COLO668 (cell line): ENCODE data around the gene COL11A2.

Source experiments
- DNase-seq: peaks from one replicate; lab custom pipeline; 2025; ENCODE audit not compliant: unreplicated experiment; lab: John Stamatoyannopoulos, UW

The COL11A2 gene

GRCh38 chr6:33193619-33194018 is 1.4 kb upstream of the COL11A2 start:
- no peak for DNase-seq

DNA sequence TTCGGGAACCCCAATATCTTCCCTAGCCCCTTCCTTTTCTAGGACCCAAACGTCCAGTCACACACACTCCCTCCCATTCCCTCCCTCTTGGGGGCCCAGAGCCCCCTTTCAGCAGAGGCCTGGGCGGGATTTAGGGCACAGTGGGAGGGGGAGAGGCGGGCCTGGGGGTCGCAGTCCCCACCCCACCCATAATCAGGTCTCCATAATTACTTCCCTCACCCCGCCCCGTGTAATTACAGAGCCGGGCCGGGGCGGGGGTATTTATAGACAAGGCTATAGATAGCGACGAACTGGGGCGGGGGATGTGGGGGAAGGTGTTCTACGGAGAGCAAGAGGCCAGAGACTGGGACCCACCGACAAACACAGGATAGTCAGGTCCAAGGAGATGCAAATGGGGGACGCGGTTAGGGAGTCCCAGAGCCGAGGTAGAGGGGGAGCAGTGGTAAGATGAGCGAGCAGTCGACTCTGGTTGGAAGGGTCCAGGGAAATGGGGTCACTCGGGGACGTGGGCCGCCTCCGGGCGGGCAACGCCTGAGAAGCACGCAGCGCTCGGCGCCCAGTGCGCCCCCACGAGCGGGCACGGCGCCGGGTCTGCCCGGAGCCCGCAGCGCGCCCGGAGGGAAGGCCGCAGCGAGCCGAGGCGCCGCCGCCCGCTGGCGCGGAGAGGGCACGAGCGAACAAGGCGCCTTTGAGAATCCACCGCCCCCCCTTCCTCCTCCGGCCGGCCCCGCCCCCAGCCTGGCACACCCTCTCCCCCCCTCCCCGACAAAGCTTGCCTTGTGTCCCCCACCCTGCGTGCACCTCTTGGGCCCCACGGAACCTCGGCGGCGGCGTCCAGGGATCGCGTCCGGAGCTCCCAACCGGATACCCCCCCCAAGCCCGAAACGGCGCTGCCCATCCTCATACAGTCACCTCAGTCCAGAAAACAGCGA is 670 bp upstream of the COL11A2 start:
- DNase-seq: no peak

DNA sequence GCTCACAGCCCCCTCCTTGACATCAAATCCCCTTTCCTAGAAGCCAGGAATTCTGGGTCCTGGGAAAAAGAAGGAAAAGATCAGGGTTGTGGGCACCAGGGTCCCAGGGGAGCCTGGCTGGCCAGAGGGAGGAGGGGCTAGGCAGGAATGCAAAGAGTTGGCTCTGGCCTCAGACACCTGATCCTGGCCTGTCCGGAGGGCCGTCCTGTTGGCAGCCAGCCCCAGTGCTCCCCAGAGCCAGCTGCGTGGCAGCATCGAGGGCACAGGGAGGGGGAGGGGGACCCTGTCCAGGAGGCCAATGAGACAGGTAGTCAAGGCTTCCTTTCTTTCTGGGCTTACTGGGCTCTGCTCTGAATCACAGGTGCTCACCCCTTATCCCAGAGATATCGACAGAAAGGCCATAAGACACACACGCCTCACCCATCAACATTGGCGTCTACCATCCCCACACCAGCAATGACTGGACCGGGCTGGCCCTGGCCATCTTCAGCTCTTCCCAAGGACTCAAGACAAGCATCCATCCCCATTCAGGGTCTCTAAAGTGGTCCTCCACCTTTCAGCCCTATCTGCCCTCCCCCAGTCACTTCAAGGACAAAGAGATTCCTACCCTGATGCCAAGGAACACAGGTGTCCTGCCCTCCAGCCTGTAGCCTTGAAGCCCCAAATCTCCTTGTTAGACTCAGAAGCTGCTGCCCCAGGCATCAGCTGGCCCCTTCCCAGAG is 723 bp downstream of the COL11A2 start:
- DNase-seq: peak; percentile 2

DNA sequence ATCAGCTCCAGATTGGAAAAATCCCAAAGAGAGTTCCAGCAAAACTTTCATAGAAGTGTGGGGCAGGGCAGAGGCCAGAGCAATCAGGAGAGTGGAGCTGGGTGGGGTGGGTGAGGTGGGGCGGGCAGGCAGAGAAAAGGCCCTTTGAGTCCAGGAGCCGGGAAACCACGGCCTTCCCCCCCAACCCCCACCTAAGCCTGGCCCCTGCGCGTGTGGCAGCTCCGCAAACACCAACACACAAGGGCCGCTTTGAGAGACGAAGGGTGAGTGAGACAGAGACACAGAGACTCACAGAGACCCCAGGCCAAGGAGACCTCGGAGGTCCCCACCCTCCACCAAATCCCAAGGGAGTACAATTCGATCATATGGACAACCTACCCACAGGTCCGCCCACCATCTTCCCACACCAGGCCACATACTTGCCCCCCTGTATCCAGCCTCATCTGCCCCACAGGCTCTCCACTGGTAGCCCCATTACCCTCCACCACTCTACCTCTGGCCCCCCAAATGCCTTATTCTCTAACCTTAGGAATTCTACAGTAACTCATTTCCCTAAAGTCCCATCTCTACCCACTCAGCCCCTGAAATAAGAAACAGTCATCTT is 1.7 kb downstream of the COL11A2 start:
- no peak for DNase-seq

DNA sequence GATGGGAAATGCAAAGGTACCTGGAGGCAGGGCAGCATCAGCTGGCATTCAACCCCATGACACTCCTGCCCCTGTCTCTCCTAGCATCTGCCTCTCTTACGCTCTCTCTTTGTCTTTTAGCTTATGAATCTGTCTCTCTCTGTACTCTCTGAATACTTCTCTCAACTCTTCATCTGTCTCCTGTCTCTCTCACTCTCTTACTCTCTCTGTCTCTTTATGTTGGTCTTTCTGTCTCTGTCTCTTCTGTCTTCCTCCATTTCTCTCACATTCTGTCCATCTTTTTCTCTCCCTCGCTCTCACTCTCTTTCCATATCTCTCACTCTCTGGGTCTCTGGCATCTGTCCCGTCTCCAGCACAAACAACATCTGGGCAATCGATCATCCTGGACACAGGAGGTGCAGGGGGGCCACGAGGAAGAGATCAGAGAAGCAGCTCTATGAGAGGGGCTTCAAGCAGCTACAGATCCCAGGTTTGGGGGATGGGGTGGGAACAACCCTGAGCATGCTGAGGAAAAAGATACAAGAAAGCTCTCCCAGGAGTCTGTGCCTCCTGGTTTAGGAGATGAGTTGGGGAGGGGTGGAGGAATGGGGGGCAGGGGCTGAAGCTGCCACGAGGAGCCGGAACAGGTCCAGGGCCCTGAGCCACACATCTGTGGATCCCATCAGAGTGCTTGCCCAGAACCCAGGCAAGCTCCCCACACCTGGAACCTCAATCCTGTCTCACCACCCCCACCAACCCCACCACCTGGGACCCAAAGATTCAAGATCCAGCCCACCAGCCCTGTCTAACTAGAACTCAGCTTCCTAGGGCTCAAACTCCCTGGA is 2.4 kb downstream of the COL11A2 start:
- DNase-seq: no peak

DNA sequence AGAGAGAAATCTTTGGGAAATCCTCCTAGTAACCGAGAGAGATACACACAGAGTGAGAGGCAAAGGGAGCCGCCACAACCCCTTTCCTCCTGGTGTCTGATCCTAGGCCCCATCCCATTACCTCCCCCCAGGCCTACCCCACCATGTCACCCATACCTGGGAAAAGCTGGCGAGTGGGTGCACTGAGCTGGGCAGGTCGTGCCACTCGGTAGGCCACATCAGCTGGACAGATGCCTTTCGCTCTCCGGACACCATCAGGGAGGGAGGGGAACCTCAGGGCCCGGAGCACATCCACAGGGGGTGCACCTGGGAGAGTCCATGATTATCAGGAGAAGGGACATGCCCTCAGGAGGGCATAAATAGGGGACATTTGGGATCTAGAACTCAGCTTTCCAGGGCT is 3.1 kb downstream of the COL11A2 start:
- no peak for DNase-seq

GRCh38 chr6:33187809-33188208 is 4.5 kb downstream of the COL11A2 start:
- no peak for DNase-seq

DNA sequence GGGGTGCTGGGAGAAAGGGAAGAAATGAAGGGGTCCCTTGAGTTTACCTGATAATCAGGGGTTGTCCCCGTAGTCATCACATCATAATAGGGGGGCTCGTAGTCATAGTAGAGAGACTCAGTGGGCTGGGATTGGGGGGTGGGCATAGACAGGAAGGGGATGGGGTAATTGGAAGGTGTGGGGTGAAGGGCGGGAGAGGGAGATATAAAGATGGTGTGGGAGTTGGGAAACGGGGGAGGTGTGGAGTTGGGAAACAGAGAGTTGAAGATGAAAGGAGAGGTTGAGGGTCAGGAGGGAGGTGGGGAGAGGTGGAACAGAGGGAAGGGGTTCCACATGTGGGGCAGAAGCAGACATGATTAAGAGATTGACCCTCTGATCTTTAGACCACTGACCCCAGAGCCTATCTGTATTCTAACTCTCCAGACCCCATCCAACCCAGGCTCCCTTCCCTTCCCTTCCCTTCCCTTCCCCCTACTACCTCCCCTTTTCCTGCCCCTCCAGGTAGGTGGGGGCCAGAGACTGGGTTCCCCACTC is 6.5 kb downstream of the COL11A2 start:
- no peak for DNase-seq

- DNase-seq: no peak
Observed at GRCh38 chr6:33185190-33185589, 7.1 kb downstream of the COL11A2 start.

- no peak for DNase-seq
Observed at GRCh38 chr6:33183071-33183683, 9.1 kb downstream of the COL11A2 start.

GRCh38 chr6:33181141-33181540 is 11.1 kb downstream of the COL11A2 start:
- no peak for DNase-seq

DNA sequence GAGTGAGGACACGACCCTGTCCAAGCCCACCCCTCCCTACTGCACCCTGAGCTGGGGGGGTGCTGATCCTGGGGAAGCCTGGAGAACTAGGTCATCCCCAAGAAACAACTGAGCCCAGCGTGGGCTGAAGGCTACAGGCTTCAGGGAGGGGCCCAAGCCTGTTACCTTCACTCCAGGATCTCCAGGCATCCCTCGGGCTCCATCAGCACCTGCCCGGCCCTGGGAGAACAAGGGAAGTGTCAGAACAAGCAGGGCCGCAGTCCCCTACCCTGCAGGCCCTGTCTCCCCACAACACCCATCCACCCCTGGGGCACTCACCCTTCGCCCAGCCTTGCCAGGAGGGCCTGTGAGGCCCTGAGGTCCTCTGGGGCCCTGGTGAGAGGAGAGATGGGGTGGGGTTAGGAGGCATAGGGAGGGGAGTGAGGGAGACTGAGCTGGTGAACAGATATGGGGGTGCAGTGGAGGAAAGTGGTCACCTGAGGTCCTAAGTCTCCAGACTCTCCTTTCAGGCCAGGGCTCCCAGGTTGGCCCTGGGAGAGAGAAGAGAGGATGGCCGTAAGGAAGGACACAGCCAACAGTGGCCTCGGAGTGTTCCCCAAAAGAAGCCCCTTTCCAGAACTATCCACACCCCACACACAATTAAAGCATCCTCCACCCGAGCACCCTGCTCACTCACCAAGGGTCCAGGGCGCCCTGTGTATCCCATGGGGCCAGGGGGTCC is 13.4 kb downstream of the COL11A2 start:
- DNase-seq: no peak

DNA sequence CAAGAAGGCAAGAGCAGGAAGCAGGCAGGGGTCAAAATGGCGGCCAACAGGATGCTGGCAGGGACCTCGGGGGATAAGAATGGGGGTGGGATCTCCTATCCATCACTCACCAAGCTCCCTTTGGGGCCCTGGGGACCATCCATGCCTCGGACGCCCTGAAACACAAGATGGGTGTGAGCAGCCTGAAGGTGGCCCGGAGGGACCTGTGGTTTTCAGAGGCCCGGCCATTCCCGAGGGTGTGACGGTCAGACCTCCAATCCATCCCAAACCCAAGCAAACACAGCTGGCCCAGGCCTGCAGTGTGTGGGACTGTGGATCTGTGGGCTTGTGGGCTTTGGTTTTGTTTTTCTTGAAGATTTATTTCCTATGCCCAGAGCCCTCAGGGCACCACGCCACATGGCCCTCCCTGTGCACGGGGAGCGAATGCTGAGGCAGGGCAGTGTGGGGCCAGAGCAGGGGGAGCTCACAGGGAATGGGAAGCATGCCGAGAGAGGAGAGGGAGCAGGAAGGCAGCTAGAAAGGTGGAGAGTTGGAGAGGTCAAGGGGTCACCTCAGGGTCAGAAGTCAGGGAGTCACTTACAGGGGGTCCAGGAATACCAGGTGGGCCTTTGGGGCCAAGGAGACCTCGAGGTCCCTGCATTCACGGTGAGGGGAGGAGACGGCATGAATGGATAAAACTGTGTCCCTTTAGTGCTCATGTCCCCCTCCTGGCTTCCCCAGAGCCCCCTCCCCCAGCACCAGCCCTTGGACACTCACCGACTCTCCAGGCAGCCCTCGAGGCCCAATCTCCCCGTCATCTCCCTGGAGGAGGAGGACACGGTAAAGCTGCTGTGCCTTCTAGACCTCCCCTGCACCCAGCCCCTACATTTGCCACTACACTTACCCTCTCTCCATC is 14.5 kb downstream of the COL11A2 start:
- DNase-seq: no peak

GRCh38 chr6:33176906-33177305 is 15.4 kb downstream of the COL11A2 start:
- DNase-seq: no peak

DNA sequence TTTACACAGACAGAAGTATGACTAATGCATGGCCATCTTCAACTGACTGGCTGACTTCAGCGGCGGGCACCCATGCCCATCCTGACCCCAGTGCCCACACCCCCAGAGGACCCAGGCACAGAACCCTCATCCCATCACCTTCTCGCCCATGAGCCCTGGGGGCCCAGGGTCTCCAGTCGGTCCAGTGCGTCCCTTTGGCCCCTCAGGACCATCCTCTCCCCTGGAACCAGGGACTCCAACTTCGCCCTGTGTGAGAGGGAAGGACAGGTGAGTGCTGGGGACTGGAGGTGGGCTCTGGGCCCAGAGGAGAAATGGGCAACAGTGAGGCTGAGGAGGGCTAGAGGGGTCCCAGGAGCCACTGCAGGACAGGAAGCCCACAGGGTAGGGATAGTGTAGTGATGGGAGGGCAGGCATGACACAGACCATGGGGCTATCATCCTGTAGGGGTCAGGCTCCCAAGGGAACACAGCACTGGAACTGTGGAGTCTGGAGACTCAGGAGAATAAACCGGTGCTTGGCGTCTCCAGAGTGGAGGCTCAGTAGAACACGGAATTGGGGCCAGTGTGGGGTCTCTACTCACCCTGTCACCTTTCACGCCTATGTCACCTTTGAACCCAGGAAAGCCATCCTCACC is 16.7 kb downstream of the COL11A2 start:
- no peak for DNase-seq

DNA sequence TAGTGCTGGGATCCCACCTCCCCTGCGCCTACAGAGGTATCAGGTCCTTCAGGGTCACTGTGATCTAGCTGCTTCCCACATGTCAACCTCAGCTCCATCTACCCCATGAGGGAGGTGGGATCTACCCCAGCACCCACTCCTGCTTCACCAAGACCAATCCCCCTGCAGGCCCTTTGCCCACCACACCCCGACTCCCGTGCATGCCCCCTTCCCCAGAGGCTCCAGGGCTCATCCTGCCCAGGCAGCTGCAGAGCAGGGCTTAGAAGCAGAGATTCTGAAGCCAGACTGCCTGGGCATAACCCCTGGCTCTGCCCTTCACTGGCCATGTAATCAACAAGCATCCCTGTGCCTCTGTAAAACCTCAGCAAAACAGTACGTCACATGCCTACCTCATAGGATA is 17.5 kb downstream of the COL11A2 start:
- DNase-seq: no peak

GRCh38 chr6:33173535-33174180 is 18.6 kb downstream of the COL11A2 start:
- DNase-seq: no peak
